Activated naive CD4-positive, alpha-beta T cell treated with anti-CD3 and anti-CD28 coated beads for 36 hours (primary cell): ENCODE measurements around the gene FGD5. TPM values are rescaled to one million over a fixed set of nuclear protein-coding genes. Genes with fewer than 3 reads are reported as not detected.

Experiments
- CTCF ChIA-PET: fragments of 350-600 bp; sonication (Branson Sonifier 250); formaldehyde crosslinking; loops from one replicate; lab custom pipeline; 2021; ENCODE audit warnings: antibody characterized with exemption; lab: Charles Lee
- DNase-seq: peaks from one replicate; pipeline ENCODE4 v3.0.0-alpha.2; 2020
- H3K27ac Mint-ChIP-seq: one replicate; pipeline ENCODE4 v1.8.0; 2021; ENCODE audit warnings: mild to moderate bottlenecking, mixed read lengths
- H3K27me3 Mint-ChIP-seq: one replicate; pipeline ENCODE4 v1.8.0; 2021; ENCODE audit warnings: low read depth, mixed read lengths
- H3K36me3 Mint-ChIP-seq: one replicate; pipeline ENCODE4 v1.8.0; 2021; ENCODE audit warnings: low read depth, mixed read lengths
- H3K4me1 Mint-ChIP-seq: one replicate; pipeline ENCODE4 v1.8.0; 2021; ENCODE audit warnings: low read depth, mixed read lengths
- H3K4me3 Mint-ChIP-seq: one replicate; pipeline ENCODE4 v1.8.0; 2021; ENCODE audit warnings: mild to moderate bottlenecking, moderate library complexity, mixed read lengths
- H3K9me3 Mint-ChIP-seq: one replicate; pipeline ENCODE4 v1.8.0; 2021; ENCODE audit warnings: mixed read lengths
- intact Hi-C: fragments of 100-400 bp; cut with micrococcal nuclease; formaldehyde crosslinking; loops from one replicate; pipeline ENCODE4 v1.15.1; 2023
- total RNA-seq, 2 experiments: library from RNA; stranded (reverse); gene quantifications; one replicate each; pipeline ENCODE4 v1.2.3, GENCODE V29; 2021

FGD5 gene
- total RNA-seq, 2 experiments from 2014 or later: not detected

- H3K27me3 Mint-ChIP-seq: no peaks in the 10 kb centered on the region
- no peak overlapping the region for H3K27ac Mint-ChIP-seq
- no peaks in the 10 kb centered on the region for H3K36me3 Mint-ChIP-seq
- no peaks in the 10 kb centered on the region for H3K9me3 Mint-ChIP-seq
- CTCF ChIA-PET: interaction anchor here (0.5 kb wide), 1 partner anchor 657 kb away, joined by 4 read pairs; no protein-coding TSS in a partner anchor
- no peaks in the 10 kb centered on the region for H3K4me1 Mint-ChIP-seq
- no peak overlapping the region for H3K4me3 Mint-ChIP-seq
- intact Hi-C loops: no loop called here
- DNase-seq: no peak
Observed at GRCh38 chr3:14913926-14914778, 95.4 kb downstream of the FGD5 start.

GRCh38 chr3:14914779-14915117 is 96.0 kb downstream of the FGD5 start:
- DNase-seq: no peak
- Mint-ChIP-seq H3K27ac (no peak overlapping the region), H3K4me1 (no peaks in the 10 kb centered on the region), H3K27me3 (no peaks in the 10 kb centered on the region), H3K36me3 (no peaks in the 10 kb centered on the region), H3K9me3 (no peaks in the 10 kb centered on the region), H3K4me3 (no peak overlapping the region)
- intact Hi-C loops: no loop called here
- CTCF ChIA-PET: no interaction called here

DNA sequence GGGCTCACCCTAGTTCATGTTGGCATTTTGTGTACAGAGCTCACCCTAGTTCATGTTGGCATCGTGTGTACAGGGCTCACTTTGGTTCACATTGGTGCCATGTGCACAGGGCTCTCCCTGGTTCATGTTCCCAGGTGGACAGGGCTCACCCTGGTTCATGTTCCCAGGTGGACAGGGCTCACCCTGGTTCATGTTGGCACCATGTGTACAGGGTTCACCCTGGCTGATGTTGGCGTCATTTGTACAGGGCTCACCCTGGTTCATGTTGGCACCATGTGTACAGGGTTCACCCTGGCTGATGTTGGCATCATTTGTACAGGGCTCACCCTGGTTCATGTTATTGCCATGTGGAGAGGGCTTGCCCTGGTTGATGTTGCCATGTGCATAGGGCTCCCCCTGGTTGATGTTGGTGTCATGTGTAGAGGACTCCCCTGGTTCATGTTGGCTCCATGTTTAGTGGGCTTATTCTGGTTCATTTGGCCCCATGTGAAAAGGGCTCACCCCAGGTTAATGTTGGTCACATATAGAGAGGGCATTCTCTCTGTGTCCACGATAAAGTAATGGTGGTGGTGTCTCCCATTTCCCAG is 97.0 kb downstream of the FGD5 start:
- intact Hi-C loops: loop anchor here (1.0 kb wide), 1 partner anchor 124 kb away; no protein-coding TSS in a partner anchor
- Mint-ChIP-seq H3K27ac (no peak overlapping the region), H3K9me3 (no peaks in the 10 kb centered on the region), H3K4me1 (no peaks in the 10 kb centered on the region), H3K27me3 (no peaks in the 10 kb centered on the region), H3K4me3 (no peak overlapping the region), H3K36me3 (no peaks in the 10 kb centered on the region)
- CTCF ChIA-PET: interaction anchor here (0.6 to 1.1 kb wide), 2 partner anchors 59 to 172 kb away, joined by 3 read pairs; no protein-coding TSS in a partner anchor
- DNase-seq: peak; percentile 45

DNA sequence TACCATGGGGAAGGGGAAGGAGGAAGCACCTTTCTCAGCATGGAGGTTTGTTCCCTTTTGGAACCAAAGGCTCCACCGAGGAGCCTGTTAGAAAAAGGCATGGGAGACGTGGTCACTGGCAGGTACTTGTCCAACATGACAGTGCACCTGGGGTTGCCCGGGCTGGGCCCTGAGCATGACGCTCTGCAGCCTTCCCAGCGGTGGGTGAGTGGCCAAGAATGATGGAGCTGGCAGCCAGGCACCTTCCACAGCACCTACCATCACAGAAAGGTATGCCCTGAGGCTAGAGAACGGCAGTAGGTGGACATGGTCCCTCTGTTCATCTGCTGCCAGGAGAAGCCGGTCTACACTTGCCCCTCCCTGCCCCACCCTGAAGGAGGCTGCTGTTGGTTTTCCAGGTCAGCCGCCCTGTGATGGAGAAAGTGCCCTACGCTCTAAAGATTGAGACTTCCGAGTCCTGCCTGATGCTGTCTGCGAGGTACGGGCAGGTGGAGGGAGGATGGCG is 99.6 kb downstream of the FGD5 start:
- Mint-ChIP-seq H3K4me3 (no peak overlapping the region), H3K27me3 (no peaks in the 10 kb centered on the region), H3K36me3 (no peaks in the 10 kb centered on the region), H3K9me3 (no peaks in the 10 kb centered on the region), H3K4me1 (no peaks in the 10 kb centered on the region), H3K27ac (no peak overlapping the region)
- CTCF ChIA-PET: interaction anchor here (0.6 to 0.8 kb wide), 3 partner anchors 21 to 173 kb away, joined by 3 to 4 read pairs (median 3); no protein-coding TSS in a partner anchor
- no peak for DNase-seq
- intact Hi-C loops: no loop called here

DNA sequence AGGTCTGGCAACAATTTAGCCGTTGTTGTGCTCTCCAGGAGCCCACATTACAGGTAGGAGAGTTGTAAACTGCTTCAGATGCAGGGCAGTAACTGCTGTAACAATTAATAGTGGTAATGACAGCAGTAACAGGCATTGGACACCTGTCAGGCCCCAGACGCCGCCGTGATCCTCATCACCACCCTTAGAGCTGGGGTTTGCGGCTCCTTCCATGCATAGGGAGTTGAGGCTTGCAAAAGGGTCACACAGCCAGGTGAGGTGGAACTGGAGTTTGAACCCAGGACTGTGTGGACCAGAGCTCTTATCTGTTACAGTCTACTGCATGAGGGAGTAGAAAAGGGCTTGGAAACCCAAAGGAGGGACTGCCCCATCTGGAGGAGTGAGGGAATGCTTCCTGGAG is 101.8 kb downstream of the FGD5 start:
- no peak for DNase-seq
- no peaks in the 10 kb centered on the region for H3K27me3 Mint-ChIP-seq
- intact Hi-C loops: loop anchor here (2.0 kb wide), 2 partner anchors 248 to 660 kb away; no protein-coding TSS in a partner anchor
- CTCF ChIA-PET: interaction anchor here (1.0 to 3.5 kb wide), 18 partner anchors 12 to 411 kb away, joined by 3 to 16 read pairs (median 6); no protein-coding TSS in a partner anchor
- H3K36me3 Mint-ChIP-seq: no peaks in the 10 kb centered on the region
- H3K4me1 Mint-ChIP-seq: no peaks in the 10 kb centered on the region
- H3K9me3 Mint-ChIP-seq: no peaks in the 10 kb centered on the region
- H3K27ac Mint-ChIP-seq: no peak overlapping the region
- H3K4me3 Mint-ChIP-seq: no peak overlapping the region

GRCh38 chr3:14921034-14921616 is 102.4 kb downstream of the FGD5 start:
- H3K27ac Mint-ChIP-seq: no peak overlapping the region
- H3K36me3 Mint-ChIP-seq: no peaks in the 10 kb centered on the region
- H3K4me3 Mint-ChIP-seq: no peak overlapping the region
- CTCF ChIA-PET: interaction anchor here (0.6 to 3.5 kb wide), 35 partner anchors 8 to 412 kb away, joined by 3 to 16 read pairs (median 4); no protein-coding TSS in a partner anchor
- no peaks in the 10 kb centered on the region for H3K27me3 Mint-ChIP-seq
- H3K4me1 Mint-ChIP-seq: no peaks in the 10 kb centered on the region
- no peaks in the 10 kb centered on the region for H3K9me3 Mint-ChIP-seq
- DNase-seq: peak; percentile 88
- intact Hi-C loops: loop anchor here (1.0 to 2.0 kb wide), 5 partner anchors 130 to 660 kb away; no protein-coding TSS in a partner anchor

GRCh38 chr3:14921811-14922705 is 103.3 kb downstream of the FGD5 start:
- no peak overlapping the region for H3K27ac Mint-ChIP-seq
- CTCF ChIA-PET: interaction anchor here (0.6 to 3.5 kb wide), 36 partner anchors 9 to 413 kb away, joined by 3 to 16 read pairs (median 4); no protein-coding TSS in a partner anchor
- no peak for DNase-seq

DNA sequence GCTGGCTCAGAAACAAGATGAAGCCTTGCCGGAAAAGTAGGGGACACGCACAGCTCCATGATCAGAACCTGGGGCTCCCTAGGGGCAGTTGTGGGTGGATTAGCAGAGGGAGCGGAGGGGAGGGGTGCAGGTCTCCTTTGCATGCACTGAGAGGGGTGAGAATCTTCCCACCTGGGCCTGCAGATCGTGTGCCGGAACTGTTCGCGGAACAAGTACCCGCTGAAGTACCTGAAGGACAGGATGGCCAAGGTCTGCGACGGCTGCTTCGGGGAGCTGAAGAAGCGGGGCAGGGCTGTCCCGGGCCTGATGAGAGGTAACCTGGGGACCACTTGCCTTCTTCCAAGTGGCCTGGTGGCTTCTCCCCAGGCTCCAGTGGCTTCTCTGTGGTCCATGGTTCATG is 104.1 kb downstream of the FGD5 start:
- no peak overlapping the region for H3K27ac Mint-ChIP-seq
- H3K9me3 Mint-ChIP-seq: no peaks in the 10 kb centered on the region
- no peak overlapping the region for H3K4me3 Mint-ChIP-seq
- CTCF ChIA-PET: interaction anchor here (1.0 to 3.5 kb wide), 5 partner anchors 108 to 287 kb away, joined by 3 to 16 read pairs (median 3); no protein-coding TSS in a partner anchor
- intact Hi-C loops: no loop called here
- no peaks in the 10 kb centered on the region for H3K36me3 Mint-ChIP-seq
- H3K4me1 Mint-ChIP-seq: no peaks in the 10 kb centered on the region
- DNase-seq: no peak
- no peaks in the 10 kb centered on the region for H3K27me3 Mint-ChIP-seq

More at GRCh38 chr3:14921811-14922705, 103.3 kb downstream of the FGD5 start:
- H3K4me1 Mint-ChIP-seq: no peaks in the 10 kb centered on the region
- H3K27me3 Mint-ChIP-seq: no peaks in the 10 kb centered on the region
- no peak overlapping the region for H3K4me3 Mint-ChIP-seq
- intact Hi-C loops: loop anchor here (1.0 to 2.0 kb wide), 5 partner anchors 131 to 661 kb away; no protein-coding TSS in a partner anchor
- no peaks in the 10 kb centered on the region for H3K9me3 Mint-ChIP-seq
- no peaks in the 10 kb centered on the region for H3K36me3 Mint-ChIP-seq

GRCh38 chr3:14923476-14923875 is 104.7 kb downstream of the FGD5 start:
- intact Hi-C loops: no loop called here
- no peaks in the 10 kb centered on the region for H3K4me1 Mint-ChIP-seq
- no peaks in the 10 kb centered on the region for H3K27me3 Mint-ChIP-seq
- H3K9me3 Mint-ChIP-seq: no peaks in the 10 kb centered on the region
- H3K4me3 Mint-ChIP-seq: no peak overlapping the region
- H3K36me3 Mint-ChIP-seq: no peaks in the 10 kb centered on the region
- CTCF ChIA-PET: interaction anchor here (0.9 to 3.5 kb wide), 6 partner anchors 107 to 288 kb away, joined by 3 to 16 read pairs (median 4); no protein-coding TSS in a partner anchor
- DNase-seq: no peak
- H3K27ac Mint-ChIP-seq: no peak overlapping the region

DNA sequence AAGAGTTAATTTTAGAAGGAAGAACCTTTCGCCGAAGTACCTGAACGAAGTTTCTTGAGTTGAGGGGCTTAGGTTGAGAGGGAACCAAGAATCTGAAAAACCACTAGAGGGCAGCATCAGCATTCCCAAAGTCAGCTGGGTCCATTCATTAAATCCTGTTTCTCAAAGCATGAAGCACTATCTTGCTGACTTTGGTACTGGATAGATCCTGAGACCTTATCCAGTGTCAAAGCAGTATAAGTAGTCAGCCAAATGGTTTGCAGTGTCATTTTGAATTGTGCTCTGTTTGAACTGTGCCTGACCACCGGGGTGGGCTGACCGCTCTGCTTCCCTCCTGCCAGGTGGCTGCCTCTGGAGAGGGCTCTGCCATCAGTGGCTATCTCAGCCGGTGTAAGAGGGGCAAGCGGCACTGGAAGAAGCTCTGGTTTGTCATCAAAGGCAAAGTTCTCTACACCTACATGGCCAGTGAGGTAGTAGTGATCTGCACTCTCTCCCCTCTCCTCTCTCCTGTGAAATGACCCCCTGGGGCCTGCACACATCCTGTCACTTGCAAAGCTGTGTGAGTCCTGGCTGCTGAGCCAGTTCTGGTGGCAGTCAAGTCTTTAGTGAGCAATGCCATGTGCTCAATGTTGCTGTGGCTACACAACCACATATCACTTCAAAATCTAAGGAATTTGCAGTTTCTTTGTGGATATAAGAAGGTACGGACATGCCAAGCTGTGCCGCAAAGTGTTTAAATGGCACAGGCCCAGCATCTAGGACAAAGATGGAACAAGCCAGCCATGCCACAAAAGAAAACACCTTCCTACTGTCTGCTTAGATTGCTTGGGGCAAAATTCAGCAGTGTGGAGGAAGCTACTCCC is 107.2 kb downstream of the FGD5 start:
- Mint-ChIP-seq H3K4me1 (no peaks in the 10 kb centered on the region), H3K4me3 (no peak overlapping the region), H3K9me3 (no peaks in the 10 kb centered on the region), H3K27ac (no peak overlapping the region), H3K27me3 (no peaks in the 10 kb centered on the region), H3K36me3 (no peaks in the 10 kb centered on the region)
- CTCF ChIA-PET: interaction anchor here (0.5 to 1.8 kb wide), 15 partner anchors 18 to 278 kb away, joined by 3 to 6 read pairs (median 4); no protein-coding TSS in a partner anchor
- DNase-seq: peak; percentile 59
- intact Hi-C loops: loop anchor here (1.0 to 5.0 kb wide), 4 partner anchors 129 to 191 kb away; partner anchors contain the start of genes MRPS25 and RBSN
